Measurements from ENCODE around the gene RNASE12.
A peak's percentile ranks its signal among the peaks of the same experiment; 100 is the strongest.

RNASE12 gene

DNA sequence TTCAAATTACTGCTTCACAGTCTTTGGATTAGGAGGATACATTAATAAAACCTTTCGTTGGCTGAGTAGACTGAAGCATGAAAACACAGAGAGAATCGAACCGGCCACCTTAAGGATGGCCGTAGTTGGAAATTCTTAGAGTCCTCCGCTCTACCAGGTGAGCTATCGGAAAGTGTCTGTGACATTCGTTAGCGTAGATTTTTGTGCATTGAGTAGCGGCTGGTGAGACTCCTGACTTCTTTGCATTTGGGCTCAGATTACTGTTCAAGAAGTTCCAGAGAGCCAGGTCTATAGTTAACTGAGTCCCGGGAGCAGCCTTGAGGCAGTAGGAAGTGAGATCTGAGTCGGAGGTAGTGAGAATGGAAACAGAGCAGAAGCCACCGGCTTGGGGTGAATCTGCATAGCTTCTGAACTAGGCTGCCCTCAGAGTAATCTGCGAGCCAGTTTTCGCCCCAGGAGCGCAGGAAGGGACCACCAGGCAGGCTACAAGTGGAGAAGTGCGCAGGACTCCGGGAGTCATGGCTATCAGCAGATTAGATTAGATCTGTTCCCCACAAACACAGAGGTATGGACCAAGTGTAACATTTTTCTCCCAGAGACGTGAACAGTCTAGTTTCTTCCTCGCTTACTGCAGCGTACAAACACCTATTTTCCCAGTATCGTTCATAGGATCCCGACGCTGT, 39.3 kb upstream of the RNASE12 start:
- Histone ChIP-seq H3K27me3 (peaks cover 16% of the 10 kb centered on the region), H3K9me3 (no peaks in the 10 kb centered on the region), H3K36me3 (no peaks in the 10 kb centered on the region), H3K4me3 (ENCODE audit: low read depth, low read length) (peak overlapping the region; percentile 77), H3K4me1 (no peaks in the 10 kb centered on the region)
- TF ChIP-seq, protein P1, sequence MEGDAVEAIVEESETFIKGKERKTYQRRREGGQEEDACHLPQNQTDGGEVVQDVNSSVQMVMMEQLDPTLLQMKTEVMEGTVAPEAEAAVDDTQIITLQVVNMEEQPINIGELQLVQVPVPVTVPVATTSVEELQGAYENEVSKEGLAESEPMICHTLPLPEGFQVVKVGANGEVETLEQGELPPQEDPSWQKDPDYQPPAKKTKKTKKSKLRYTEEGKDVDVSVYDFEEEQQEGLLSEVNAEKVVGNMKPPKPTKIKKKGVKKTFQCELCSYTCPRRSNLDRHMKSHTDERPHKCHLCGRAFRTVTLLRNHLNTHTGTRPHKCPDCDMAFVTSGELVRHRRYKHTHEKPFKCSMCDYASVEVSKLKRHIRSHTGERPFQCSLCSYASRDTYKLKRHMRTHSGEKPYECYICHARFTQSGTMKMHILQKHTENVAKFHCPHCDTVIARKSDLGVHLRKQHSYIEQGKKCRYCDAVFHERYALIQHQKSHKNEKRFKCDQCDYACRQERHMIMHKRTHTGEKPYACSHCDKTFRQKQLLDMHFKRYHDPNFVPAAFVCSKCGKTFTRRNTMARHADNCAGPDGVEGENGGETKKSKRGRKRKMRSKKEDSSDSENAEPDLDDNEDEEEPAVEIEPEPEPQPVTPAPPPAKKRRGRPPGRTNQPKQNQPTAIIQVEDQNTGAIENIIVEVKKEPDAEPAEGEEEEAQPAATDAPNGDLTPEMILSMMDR (IDR thresholded peaks at IDR 0.05; ENCODE audit: low read depth, low read length) = no peak
- peak; percentile 49 for DNase-seq

DNA sequence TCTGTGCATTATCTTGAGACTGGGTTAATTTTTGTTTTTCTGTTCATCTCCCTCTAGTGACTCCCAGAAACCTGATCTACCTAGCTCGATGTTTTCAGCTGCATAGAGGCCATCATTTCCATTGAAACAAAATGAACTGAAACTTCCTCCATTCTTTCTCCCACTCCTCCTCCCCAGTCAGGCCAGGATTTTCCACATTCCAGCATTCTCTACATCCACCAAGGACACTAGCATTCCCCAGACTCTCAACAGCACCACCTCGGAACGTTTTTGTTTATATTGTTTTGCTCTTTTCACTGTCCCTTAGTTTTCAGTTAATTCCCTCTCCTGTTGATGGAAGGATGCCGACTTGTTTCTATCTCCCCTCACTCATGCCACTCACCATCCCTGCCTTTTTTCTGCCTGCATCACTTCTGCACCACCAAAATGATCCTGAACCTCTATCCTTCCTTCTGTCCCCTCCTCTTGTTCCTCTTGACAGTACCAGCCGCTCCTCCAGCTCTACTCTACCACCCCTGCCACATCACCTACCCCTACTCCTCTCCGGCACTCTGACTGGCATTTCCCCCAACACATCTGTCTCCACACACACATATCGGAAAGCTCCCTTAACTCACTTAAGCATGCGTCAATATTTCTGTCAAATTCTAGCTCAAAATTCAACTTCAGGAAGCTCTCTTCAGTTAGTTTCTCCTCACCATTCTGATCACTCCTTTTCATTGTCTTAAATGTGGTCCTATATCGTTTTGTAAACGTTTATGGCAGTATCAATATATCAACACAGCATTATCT, 37.1 kb upstream of the RNASE12 start:
- no peak for DNase-seq
- H3K4me1 ChIP-seq = no peaks in the 10 kb centered on the region
- peaks cover 16% of the 10 kb centered on the region for H3K27me3 ChIP-seq
- no peaks in the 10 kb centered on the region for H3K36me3 ChIP-seq
- H3K4me3 ChIP-seq (ENCODE audit: low read depth, low read length) = no peak overlapping the region
- TF ChIP-seq, protein P1 (IDR thresholded peaks at IDR 0.05; ENCODE audit: low read depth, low read length) = no peak
- H3K9me3 ChIP-seq = no peaks in the 10 kb centered on the region

DNA sequence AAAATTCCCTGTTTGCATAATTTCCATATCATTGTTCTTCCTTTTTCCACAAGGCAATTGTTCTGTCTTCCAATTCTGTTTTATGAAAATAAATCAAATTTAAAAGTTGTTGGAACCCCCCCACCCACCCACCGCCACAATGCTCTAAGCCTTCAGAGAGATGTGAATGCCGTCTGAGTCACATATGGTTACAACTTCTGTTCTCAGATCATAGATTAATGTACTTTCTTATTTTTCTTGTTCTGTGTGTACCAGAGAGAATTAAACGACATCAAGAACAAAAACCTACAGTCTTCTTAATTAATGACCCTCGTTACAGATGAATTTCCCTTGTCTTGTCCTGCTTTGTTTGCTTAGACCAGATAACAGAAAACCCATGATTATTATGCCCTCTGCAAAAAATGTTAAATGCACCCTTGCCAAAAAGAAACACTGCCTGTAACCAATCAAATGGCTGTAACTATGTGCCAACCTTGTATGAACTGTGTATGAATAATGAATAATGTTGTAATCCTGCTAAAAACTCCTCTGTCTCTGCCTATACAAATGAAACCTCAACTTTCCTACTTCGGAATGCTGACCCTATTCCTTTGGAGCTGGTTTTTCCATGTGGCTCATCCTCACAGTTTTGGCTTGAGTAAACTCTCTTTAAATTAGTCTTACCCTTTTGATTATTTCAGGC, 36.3 kb upstream of the RNASE12 start:
- no peak overlapping the region for H3K4me3 ChIP-seq (ENCODE audit: low read depth, low read length)
- H3K36me3 ChIP-seq = no peaks in the 10 kb centered on the region
- no peak for DNase-seq
- H3K4me1 ChIP-seq = no peaks in the 10 kb centered on the region
- TF ChIP-seq, protein P1 (IDR thresholded peaks at IDR 0.05; ENCODE audit: low read depth, low read length) = no peak
- H3K9me3 ChIP-seq = no peaks in the 10 kb centered on the region
- peaks cover 16% of the 10 kb centered on the region for H3K27me3 ChIP-seq

DNA sequence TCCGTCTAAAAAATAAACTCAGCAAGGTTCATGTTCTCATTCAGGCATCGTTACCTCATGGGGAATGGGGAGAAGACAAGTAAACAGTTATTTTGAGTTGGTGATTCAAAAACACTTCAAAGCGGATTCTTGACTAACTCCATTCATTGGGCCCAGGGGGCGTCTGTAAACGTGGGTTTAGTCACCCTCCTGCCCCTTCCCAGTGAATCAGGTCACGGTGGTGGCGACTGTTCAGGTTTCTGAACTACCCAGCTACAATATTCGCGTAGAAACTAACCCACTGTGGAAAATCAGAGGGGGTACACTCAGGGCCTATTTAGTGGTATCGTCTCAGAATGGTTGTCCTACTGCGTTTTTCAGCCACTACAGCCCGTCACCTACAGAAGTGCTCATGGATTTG, 35.1 kb upstream of the RNASE12 start:
- H3K9me3 ChIP-seq = no peaks in the 10 kb centered on the region
- H3K27me3 ChIP-seq = peaks cover 16% of the 10 kb centered on the region
- H3K4me3 ChIP-seq (ENCODE audit: low read depth, low read length) = peak overlapping the region; percentile 76
- no peaks in the 10 kb centered on the region for H3K36me3 ChIP-seq
- no peaks in the 10 kb centered on the region for H3K4me1 ChIP-seq
- TF ChIP-seq, protein P1 (IDR thresholded peaks at IDR 0.05; ENCODE audit: low read depth, low read length) = no peak
- DNase-seq = no peak

DNA sequence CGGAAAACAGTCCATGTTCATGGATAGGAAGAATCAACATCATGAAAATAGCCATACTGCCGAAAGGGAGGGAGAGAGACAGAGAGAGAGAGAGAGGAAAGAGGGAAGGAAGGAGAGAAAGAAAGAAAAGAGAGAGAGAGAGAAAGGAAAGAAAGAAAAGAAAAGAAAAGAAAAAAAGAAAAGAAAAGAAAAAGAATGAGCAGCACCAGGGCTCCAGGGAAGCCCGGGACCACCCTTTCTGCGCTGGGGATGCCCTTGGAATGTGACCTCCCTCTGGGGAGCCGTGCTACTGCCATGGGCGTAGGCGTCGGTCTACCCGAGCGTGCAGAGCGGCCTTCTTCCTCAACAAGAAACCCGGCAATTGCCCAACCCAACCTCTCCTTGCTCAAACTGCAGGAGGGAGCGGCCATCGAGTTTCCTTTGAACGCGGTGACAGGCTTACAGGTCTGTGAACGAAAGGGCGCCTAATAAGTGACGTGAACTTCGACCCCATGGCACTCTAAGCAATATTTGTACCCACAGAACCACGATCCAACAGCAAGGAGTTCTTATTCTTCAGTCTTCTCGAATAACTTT, 33.4 kb upstream of the RNASE12 start:
- H3K4me3 ChIP-seq (ENCODE audit: low read depth, low read length) = peak overlapping the region; percentile 76
- peaks cover 16% of the 10 kb centered on the region for H3K27me3 ChIP-seq
- no peaks in the 10 kb centered on the region for H3K36me3 ChIP-seq
- no peaks in the 10 kb centered on the region for H3K9me3 ChIP-seq
- DNase-seq = peak; percentile 60
- TF ChIP-seq, protein P1 (IDR thresholded peaks at IDR 0.05; ENCODE audit: low read depth, low read length) = no peak
- no peaks in the 10 kb centered on the region for H3K4me1 ChIP-seq
